Bone marrow (tissue), 2 donors: ENCODE measurements around the gene RAB3B.
A peak's percentile ranks its signal among the peaks of the same experiment; 100 is the strongest.
"Not testable (repeated sequence)": the region's sequence is repeated elsewhere in the genome, so short reads cannot be mapped to it uniquely, and the experiment has no call there.

Experiments used
- DNase-seq, 2 donors: peaks; one replicate each; lab custom pipeline; 2025; lab: John Stamatoyannopoulos, UW

RAB3B gene

DNA sequence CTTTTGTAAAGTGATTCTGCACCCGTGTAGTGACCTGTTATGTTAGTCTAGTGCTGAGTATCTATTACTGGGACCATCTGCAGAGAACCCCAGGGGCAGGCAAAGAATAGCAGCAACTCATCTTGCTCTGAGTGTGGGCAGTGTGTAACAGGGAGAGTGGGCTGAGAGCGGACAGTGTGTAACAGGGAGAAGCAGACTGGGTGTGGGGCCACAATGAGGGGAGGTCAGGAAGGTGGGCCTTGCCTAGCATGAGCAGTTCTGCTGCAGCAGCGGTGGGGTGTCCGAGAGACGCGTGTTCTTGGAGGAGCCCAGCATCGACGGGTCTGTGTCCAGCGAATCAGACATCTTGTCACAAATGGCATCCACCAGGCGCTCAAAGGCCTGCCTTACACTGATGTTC lies 70.8 kb downstream of the RAB3B start:
- DNase-seq: no peak

DNA sequence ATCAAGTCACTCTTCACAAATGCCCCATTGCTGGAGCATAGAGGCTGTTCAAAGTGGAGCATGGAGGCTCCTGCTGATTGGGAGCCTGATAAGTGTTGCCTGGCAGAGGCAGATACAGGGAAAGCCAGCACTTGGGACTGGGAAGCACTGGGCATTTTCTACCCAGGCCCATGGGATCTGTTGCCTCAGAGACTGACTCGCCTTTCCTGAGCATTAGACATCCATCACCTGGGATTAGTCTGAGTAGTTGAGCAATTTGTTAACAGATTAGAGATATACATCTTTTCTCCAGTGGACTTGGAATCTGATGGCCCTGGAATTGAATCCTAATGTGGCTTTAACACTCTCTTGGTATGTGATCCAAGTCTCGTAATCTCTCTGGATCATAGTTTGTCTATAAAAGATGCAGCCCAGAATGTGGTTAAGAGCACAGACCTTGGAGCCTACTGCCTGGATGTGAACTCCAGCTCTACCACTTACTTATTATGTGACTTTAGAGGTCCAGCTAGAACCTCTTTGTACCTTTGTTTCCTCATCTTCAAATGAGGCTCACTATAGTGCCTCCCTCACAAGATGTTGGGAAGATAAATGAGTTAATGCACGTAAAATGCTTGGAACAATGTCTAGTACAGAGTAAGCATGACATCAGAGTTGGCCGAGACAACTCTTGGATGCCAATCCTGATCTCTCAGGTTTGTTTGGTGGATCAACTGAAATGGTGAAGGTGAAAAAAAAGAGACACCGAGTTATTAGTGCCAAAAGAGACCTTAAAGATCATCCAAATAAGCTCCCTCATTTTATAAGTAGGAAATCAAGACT lies 73.7 kb downstream of the RAB3B start:
- DNase-seq: no peak

DNA sequence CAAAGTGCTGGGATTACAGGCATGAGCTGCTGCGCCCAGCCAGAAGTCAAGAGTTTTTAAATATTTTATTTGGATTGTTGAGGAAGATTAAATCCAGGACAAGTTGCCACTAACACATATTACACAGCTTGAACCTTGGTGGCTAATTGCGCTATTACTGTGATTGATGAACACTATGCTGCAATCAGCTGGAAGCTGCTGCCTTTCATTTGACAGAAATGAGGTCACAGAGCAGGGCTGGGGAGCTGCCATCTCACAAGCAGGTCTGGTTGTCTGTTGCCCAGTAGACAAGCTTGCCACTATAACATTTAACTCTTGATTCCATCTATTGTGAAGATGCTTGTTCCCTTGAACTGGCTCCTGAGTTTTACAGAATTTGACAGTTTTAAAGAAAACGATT lies 74.5 kb downstream of the RAB3B start:
- no peak for DNase-seq

DNA sequence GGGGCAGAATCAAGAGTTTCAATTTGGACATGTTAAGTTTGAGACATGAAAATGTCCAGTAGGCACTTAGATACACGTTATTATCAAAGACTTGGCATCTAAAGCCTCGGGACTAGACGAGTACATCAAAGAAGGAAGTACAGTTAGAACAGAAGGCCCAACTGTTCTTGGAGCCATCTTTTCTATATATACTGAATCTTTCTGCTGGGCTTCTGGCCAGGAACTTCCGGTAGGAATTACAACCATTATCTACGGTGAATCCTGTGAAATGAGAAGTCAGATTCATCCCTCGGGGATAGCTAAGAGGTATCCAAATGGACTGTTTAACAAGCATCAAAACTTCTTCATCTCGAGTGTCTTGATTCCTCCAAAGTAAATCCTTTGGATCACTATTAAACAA lies 77.6 kb downstream of the RAB3B start:
- no peak for DNase-seq

DNA sequence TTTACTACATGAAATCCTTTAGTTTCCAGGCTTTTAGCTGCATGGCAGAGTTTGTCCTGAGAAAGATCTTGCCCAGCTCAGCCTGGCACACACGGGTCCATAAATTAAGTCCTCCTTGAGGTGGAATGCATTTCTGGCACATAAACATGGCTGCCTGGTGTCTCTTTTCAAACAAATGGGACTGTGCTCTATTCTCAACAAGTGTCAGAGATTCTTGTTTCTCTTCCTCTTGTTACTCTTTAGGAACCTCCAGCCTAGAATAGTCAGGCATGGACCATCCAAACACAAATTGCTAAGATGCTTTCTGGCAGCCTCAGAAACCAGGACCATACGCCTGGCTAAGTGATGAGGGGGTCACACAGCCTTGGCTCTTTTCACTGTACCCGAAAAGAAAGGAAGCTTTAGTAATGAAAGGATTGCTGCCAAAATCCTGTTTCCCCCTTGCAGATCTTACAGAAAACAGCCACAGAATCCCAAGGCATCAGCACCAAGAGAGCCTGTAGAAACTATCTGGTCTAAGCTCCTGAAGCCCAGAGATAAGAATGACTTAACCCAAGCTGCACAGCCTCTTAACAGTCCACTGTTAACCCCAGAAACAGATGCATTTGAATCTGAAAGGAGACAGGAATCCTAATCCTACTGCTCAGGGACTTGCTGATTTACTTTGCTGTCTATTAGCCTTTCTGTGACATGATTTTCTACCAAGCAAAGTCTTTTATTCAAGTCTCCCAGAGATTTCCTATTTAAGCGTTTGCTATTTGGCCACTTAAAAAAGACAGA lies 80.1 kb downstream of the RAB3B start:
- DNase-seq: no peak

DNA sequence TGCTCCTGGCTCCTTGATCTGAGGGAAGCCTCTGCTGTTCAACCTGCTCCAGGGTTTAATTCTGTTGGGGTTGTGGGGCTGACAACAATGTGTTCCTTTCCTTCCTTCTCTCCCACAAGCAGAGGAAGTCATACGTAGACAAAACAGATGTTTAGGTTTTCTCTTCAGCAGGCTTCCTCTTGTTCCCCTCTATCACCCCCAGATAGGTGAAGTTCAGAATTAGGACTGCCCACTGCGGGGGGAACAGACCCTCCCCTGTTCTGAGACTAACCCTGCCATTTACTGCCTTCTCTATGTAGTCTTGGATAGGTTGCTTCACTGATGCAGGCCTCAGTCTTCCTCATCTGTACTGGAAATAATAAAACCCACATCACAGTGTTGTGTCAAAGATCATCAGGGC lies 82.0 kb downstream of the RAB3B start:
- no peak for DNase-seq

DNA sequence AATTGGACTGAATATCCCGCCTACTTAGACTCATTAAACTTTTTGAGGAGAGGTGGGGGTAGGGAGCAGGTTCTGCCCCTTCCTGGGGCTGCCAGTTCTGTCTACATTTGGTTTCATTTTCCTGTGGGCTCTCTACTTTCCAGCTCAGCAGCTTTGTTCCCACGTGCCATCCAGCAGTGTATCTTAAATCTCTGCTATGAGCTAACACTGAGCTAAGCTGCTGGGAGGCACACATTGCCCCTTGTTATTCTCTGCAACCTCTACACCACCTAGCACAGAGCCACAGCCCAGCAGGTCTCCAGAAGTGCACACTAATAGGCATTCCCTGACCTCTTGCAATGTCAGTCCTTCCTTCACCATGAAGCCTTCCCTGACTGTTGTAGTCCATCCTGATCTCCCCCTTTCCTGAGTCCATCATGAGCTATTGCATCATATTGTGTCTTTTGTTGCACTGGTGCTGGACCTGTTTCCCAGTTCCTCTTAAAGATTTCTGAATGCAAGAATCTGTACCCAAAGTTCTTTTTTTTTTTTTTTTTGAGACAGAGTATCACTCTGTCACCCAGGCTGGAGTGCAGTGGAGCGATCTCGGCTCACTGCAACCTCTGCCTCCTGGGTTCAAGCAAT lies 83.3 kb downstream of the RAB3B start:
- DNase-seq: no peak

DNA sequence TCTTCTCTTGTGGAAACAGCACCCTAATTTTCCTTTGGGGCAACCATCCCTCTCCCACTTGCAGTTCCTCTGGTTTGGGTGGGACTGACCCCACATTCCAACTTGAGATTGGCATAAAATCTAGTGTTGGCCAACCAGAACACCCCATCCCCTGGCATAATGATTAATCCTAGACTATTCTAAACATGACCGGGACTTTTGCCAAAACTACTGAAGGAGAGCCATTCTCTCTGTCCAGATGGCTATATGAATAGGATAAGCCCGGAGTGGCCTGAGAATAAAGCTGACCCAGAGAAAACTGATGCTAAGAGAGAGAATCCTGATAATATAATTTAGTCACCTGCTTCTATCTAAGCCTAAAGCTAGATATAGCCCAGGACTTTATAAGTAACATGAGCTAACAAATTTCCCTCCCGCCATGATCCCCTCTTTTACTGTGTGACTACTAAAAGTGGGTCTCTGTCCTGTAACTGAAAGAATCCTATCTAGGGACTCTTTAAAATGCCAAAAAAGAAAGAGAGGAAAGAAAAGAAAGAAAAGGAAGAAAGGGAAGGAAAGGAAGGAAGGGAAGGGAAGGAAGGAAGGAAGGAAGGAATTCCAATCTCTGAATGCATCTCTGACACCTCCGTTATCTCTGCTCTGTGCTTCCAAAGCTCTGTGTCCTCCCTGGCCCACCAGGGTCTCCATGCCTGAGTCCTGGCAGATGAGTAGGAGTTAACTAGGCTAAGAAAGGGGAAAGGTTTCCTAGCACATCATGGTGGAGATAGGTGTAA lies 84.0 kb downstream of the RAB3B start:
- DNase-seq: no peak

DNA sequence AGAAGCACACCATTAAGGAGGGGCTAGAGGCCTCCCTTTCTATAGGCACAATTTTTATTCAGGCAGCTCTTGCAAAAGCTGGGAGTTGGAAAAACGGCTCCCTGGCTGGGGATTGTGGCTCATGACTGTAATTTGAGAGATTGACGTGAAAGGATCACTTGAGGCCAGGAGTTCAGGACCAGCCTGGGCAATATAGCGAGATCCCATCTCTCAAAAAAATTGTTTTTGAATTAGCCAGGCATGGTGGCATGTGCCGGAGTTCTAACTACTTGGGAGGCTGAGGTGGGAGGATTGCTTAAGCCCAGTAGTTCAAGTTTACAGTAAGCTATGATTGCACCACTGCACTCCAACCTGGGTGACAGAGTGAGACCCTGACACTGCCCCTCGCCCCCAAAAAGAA lies 88.0 kb downstream of the RAB3B start:
- no peak for DNase-seq

DNA sequence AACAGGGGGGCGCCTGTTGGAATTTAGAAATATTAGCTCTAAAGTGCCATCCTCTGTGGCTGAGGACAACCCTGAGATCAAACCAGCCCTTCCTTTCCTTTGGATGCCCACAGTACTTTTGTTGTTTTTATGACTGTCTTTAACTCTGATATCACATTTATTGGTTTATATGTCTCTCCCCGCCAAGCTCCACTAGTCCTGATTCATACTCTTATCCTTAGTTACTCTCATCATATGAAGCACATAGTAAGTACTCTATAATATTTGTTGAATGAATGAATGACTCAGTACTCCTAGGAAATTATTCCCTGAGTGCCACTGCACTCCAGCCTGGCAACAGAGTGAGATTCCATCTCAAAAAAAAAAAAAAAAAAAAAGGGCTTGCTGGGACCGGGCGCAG lies 89.3 kb downstream of the RAB3B start:
- DNase-seq: no peak

DNA sequence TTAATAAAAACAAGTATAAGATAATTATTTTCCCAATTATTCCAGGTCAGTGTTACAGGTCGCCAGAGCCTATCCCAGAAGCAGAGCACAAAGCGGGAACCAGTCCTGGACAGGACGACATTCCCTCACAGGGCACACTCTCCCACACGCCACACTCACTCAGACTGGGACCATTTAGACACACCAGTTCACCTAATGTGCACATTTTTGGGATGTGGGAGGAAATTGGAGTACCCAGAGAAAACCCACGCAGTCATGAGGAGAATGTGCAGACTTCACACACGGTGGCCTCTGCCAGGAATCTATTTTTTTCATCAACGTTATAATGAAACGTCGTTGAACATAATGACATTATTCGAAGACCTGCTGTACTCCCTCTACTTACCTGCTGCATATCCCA lies 91.5 kb downstream of the RAB3B start:
- no peak for DNase-seq

DNA sequence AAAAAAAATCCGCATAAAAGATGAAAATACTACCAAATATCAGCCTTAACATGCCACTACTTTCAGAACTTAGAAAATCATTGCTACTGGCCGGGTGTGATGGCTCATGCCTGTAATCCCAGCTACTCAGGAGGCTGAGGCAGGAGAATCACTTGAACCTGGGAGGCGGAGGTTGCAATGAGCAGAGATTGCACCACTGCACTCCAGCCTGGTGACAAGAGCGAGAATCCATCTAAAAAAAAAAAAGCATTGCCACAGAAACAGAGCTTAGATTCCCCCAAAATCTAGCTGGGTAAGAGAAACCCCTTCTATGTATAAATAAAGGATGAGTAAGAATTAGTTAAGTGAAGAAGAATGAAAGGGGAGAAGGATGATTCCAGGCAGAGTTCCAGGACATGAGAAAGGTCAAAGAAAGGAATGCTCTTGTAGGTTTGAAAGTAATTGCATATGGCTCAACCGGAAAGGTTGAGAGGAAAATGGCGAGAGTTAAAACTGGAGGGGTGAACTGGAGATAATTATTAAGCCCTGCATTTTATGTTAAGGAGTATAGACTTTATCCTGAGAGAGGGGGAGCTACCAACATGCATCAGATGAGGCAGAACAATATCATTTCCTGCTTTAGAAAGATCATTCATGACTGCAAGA lies 92.3 kb downstream of the RAB3B start:
- DNase-seq: no peak

DNA sequence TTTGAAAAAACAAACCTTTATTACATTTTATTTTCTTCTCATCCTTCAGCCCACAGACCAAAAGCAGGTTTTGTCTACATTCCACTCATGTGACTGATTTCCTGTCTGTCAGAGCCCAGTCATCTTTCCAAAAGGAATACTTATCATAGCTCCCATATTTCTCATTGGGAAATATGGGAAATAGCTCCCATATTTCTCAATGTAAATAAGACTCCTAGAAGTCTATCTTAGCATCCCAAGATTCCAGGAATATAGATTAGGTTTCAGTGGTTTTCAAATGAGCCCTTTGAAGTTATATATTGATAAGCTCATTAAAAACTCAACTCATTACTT lies 92.8 kb downstream of the RAB3B start:
- no peak for DNase-seq

DNA sequence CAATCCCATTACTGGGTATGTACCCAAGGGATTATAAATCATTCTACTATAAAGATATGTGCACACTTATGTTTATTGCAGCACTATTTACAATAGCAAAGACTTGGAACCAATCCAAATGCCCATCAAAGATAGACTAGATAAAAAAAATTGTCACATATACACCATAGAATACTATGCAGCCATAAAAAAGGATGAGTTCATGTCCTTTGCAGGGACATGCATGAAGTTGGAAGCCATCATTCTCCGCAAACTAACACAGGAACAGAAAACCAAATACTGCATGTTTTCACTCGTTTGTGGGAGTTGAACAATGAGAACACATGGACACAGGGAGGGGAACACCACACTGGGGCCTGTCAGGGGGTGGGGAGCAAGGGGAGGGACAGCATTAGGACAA lies 95.8 kb downstream of the RAB3B start:
- DNase-seq: not testable (repeated sequence)

DNA sequence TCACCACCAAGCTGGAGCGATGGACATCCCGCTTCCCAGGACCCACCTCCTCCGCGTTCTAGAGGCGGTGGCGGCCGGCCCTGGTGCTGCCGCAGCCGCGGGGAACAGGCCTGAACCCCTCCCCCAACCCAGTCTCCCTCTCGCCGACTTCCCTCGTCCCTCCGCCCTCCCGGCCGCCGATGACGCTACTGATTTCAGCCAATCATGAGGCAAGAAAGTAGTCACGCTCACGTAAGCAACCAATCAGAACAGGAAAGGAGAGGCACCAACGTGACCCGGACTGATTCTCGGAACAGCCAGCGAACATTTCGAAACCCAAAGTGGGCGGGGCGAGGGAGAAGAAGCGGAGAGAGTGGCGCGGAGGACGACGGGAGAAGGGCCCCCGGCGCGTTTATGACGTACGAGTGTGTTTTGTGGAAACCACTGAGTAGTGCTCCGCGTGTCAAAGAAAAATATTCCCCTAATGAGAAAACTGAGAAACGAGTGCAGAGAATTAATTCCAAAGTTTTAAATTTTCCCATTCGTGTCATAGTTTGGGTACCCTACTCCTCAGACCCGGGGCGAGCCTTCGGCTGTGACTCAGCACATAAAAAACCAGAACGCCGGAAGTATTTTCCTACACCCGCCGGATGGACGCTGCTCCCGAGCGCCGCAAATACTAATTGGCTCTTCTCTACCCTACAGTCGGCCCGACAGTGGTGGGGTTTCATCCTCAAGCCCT lies 111.7 kb downstream of the RAB3B start, which contains the start of gene NRDC:
Gene NRDC (minus strand): TSS at position 112 of the 721 bp plus-strand sequence. CDS start 112 bp downstream, outside the sequence.
- DNase-seq: peak; percentile 97 to 100

DNA sequence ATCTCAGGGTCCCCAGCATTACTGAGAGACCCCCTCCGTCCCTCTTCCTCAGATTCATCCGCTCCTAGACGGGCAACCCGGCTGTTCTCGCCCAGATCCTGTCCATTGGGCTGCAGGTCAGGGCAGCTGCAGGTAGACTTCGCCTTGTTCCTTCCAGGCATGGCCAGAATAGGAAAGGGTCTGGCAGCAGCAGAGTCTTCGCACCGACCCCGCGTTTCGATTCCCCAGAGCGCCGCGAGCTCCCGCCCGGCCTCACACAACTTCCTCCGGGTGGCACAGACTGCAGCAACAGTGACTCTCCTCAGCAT lies 112.2 kb downstream of the RAB3B start:
- DNase-seq: no peak

DNA sequence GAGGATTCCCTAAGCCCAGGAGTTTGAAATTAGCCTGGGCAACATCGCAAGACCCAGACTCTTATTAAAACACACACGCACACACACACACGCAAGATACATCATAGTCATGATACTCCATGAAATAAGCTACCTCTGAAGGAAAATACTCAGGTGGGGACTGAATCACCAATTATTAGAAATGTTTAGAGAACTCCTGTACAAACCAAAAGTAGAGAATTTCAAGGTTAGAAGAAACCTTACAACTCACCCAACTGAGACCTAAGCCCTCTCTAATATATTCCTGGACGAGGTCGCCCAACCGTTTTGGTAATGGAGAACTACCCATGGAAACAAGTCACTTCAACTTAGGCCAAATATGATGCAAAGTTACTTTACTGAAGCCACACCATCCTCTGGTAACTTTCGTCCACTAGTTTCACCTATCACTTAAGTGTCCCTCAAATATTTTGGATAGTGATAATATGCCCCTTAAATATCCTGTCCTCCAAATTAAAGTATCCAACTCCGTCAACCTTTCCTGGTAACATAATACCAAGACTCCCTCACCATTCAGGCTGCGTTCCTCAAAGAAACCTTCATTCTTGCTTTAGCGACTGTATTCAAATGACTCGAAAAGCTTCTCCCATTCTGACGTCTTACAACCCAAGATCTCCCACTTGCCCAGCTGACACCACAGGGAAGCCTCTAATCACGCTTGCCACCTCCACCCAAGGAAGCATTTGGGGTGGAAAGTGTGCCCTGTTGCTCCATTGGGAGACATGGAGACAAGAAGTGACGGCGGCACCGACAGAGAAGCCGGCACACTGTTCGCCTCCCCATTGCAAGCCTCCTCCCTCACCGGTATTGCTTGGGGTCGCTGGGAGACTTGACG lies 112.8 kb downstream of the RAB3B start:
- DNase-seq: no peak

DNA sequence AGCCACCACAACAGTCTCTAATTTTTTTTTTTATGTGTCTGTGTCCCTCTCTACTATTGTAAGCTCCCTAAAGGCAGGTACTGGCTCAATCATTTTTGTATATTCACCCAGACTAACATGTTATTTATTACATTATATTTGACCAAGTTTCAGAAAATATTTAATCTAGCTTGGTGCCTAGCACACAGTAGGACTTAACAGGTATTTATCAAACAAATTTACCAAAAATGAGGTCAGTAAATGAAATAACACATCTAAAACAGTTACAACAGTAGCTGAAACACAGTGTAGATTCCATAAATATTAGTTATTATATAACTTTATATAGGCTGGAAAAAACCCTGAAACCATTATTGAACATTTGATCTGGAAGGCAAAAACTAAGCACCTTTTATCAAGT lies 114.7 kb downstream of the RAB3B start:
- DNase-seq: no peak

DNA sequence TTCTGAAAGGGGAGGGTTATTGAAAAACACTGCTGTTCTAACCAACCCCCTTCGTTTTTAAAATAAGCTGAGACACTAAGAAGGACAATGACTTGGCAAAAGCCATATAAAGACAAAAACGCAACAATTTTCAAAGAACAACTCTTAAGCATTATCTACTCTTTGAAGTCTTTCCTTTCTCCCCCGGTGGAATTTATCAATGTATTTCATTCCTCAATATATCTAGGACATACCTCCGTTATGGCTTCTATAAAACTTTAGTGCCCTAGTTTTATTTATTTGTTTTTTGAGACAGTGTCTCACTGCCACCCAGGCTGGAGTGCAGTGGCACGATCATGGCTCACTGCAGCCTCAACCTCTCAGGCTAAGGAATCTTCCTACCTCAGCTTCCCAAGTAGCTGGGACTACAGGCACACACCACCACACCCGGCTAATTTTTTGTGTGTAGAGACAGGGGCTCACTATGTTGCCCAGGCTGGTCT lies 115.2 kb downstream of the RAB3B start:
- no peak for DNase-seq

DNA sequence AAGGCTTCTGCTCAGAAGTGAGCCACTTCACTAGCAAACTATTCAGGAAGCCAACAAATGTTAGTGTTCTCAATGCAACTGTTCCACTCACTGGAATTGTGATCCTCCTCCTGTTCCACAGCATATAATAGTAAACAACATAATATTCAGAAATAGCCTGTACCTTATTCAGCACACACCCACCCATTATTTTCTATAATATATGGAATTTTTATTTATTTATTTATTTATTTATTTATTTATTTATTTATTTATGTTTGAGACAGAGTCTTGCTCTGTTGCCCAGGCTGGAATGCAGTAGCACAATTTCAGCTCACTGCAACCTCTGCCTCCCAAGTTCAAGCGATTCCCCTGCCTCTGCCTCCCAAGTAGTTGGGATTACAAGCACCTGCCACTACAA lies 117.2 kb downstream of the RAB3B start:
- not testable (repeated sequence) for DNase-seq
